SK-N-MC (cell line): ENCODE results near the gene TRIM10.

Experiments
- EZH2 ChIP-seq: fragments of 200-600 bp; sonication (generic); IDR thresholded peaks from one replicate; pipeline ENCODE4 v1.6.1; 2017; ENCODE audit warnings: antibody characterized with exemption
- FOXP2 ChIP-seq: optimal IDR thresholded peaks from 2 replicates; pipeline ENCODE3; 2011; ENCODE audit warnings: mild to moderate bottlenecking, moderate library complexity; ENCODE audit not compliant: insufficient read depth; ENCODE audit errors: extremely low read length, control extremely low read depth
- POLR2AphosphoS5 ChIP-seq: IDR thresholded peaks from 2 replicates; pipeline ENCODE4 v1.6.1; 2012; ENCODE audit warnings: mild to moderate bottlenecking, low read depth, low read length, borderline replicate concordance

- TF ChIP-seq EZH2 (no peak), POLR2AphosphoS5 (no peak), FOXP2 (no peak)
Observed at GRCh38 chr6:30200551-30201281, 39.7 kb upstream of the TRIM10 start.
